Endometrium (tissue), 2 donors: Measurements from ENCODE around the gene SMCP.

Experiments used
- FAIRE-seq: peaks from 2 replicates; lab custom pipeline; 2012; peaks lifted over from hg19 to GRCh38; lab: Jason Lieb, UNC
- donor health status: control.
- donor health status: control.

The SMCP gene

GRCh38 chr1:152878042-152878441 lies at the start of gene SMCP:
SMCP (plus strand) TSS chr1:152878322; CDS start chr1:152884423, 6,101 bp downstream.
- FAIRE-seq, result no peak

GRCh38 chr1:152836870-152837269 lies 41.3 kb upstream of the SMCP start:
- no peak for FAIRE-seq

GRCh38 chr1:152842556-152842955 lies 35.6 kb upstream of the SMCP start, which contains the start of gene LCE6A:
LCE6A (plus strand) TSS chr1:152842856; CDS start chr1:152843521, 665 bp downstream.
- no peak for FAIRE-seq

GRCh38 chr1:152855661-152856060 lies 22.5 kb upstream of the SMCP start:
- FAIRE-seq, result no peak

GRCh38 chr1:152858062-152858461 lies 20.1 kb upstream of the SMCP start:
- FAIRE-seq, result no peak

GRCh38 chr1:152859696-152860095 lies 18.4 kb upstream of the SMCP start, which contains the start of gene LCE7A:
LCE7A (plus strand) TSS chr1:152859996; CDS start chr1:152860698, 702 bp downstream.
- FAIRE-seq, result no peak

- FAIRE-seq, result no peak
Observed at GRCh38 chr1:152860129-152860528, 18.0 kb upstream of the SMCP start.

GRCh38 chr1:152861374-152861773 lies 16.7 kb upstream of the SMCP start:
- FAIRE-seq, result no peak

GRCh38 chr1:152864443-152864842 lies 13.7 kb upstream of the SMCP start:
- no peak for FAIRE-seq

- FAIRE-seq, result no peak
Observed at GRCh38 chr1:152866321-152866720, 11.8 kb upstream of the SMCP start.

GRCh38 chr1:152869808-152870419 lies 8.2 kb upstream of the SMCP start:
- FAIRE-seq, result no peak

GRCh38 chr1:152870831-152871730 lies 7.0 kb upstream of the SMCP start:
- no peak for FAIRE-seq

- no peak for FAIRE-seq
Observed at GRCh38 chr1:152871731-152872126, 6.4 kb upstream of the SMCP start.

- no peak for FAIRE-seq
Observed at GRCh38 chr1:152873495-152873894, 4.6 kb upstream of the SMCP start.

- no peak for FAIRE-seq
Observed at GRCh38 chr1:152876827-152877226, 1.3 kb upstream of the SMCP start.

GRCh38 chr1:152879559-152880198 lies 1.6 kb downstream of the SMCP start:
- no peak for FAIRE-seq

- no peak for FAIRE-seq
Observed at GRCh38 chr1:152880316-152880715, 2.2 kb downstream of the SMCP start.

GRCh38 chr1:152880907-152881306 lies 2.8 kb downstream of the SMCP start:
- no peak for FAIRE-seq

GRCh38 chr1:152884085-152884484 lies 6.0 kb downstream of the SMCP start:
- no peak for FAIRE-seq

GRCh38 chr1:152884506-152884905 lies 6.4 kb downstream of the SMCP start:
- no peak for FAIRE-seq

GRCh38 chr1:152884966-152885624 lies 7.0 kb downstream of the SMCP start:
- FAIRE-seq, result no peak

- no peak for FAIRE-seq
Observed at GRCh38 chr1:152886085-152886484, 8.0 kb downstream of the SMCP start.
